ENCODE measurements around the gene MAP2K3.
A peak's percentile ranks its signal among the peaks of the same experiment; 100 is the strongest.
"Not testable (repeated sequence)": the region's sequence is repeated elsewhere in the genome, so short reads cannot be mapped to it uniquely, and the experiment has no call there.

MAP2K3 gene

GRCh38 chr17:21314701-21315111 lies 30.2 kb downstream of the MAP2K3 start:
- not testable (repeated sequence) for H2AK5ac ChIP-seq (ENCODE audit: low read depth, low read length); H2BK12ac ChIP-seq (ENCODE audit: low read length); H3K79me1 ChIP-seq (ENCODE audit: low read depth, low read length); H3K14ac ChIP-seq (ENCODE audit: low read length); H2BK15ac ChIP-seq (ENCODE audit: low read length); H3K9ac ChIP-seq (ENCODE audit: low read depth, low read length, poor library complexity); H2BK5ac ChIP-seq (ENCODE audit: low read length); DNase-seq (ENCODE audit: low spot score); H3K27me3 ChIP-seq (ENCODE audit: control insufficient read depth in 3 of 3, insufficient read depth in 3 of 3, low read depth in 1 of 3, low read length in 3 of 3); H3K27ac ChIP-seq (replicated peaks; ENCODE audit: low read length); H3K9me3 ChIP-seq (replicated peaks in 1 of 2; ENCODE audit: control insufficient read depth in 2 of 2, insufficient read depth in 1 of 2, low read depth in 1 of 2, low read length in 2 of 2); H3K18ac ChIP-seq (ENCODE audit: low read length); H3K4me2 ChIP-seq (ENCODE audit: insufficient read depth, low read length, poor library complexity, severe bottlenecking); H3K4ac ChIP-seq (ENCODE audit: low read length); H3K4me1 ChIP-seq (ENCODE audit: control insufficient read depth in 2 of 2, insufficient read depth in 1 of 2, low read depth in 1 of 2, low read length in 2 of 2); H4K91ac ChIP-seq (ENCODE audit: low read depth, low read length, poor library complexity); H3K36me3 ChIP-seq (replicated peaks in 1 of 2; ENCODE audit: control insufficient read depth in 2 of 2, insufficient read depth in 2 of 2, low read length in 2 of 2); H4K8ac ChIP-seq (ENCODE audit: low read depth, low read length); H3K23ac ChIP-seq (ENCODE audit: low read depth, low read length, poor library complexity); H2AFZ ChIP-seq (ENCODE audit: low read length); H3K4me3 ChIP-seq (ENCODE audit: low read length in 2 of 2); H2BK120ac ChIP-seq (ENCODE audit: low read depth, low read length)
- WGBS, 2 donors (ENCODE audit: extremely low coverage in 2 of 2, insufficient read length in 2 of 2, insufficient replicate concordance in 1 of 2), result no CpG with 5 or more reads among the region's 7 CpGs

GRCh38 chr17:21315246-21316000 lies 30.9 kb downstream of the MAP2K3 start:
- not testable (repeated sequence) for H3K9me3 ChIP-seq (replicated peaks in 1 of 2; ENCODE audit: control insufficient read depth in 2 of 2, insufficient read depth in 1 of 2, low read depth in 1 of 2, low read length in 2 of 2); DNase-seq (ENCODE audit: low spot score); H2BK12ac ChIP-seq (ENCODE audit: low read length); H3K79me1 ChIP-seq (ENCODE audit: low read depth, low read length); H3K4me1 ChIP-seq (ENCODE audit: control insufficient read depth in 2 of 2, insufficient read depth in 1 of 2, low read depth in 1 of 2, low read length in 2 of 2); H4K8ac ChIP-seq (ENCODE audit: low read depth, low read length); H2BK15ac ChIP-seq (ENCODE audit: low read length); H3K14ac ChIP-seq (ENCODE audit: low read length); H4K91ac ChIP-seq (ENCODE audit: low read depth, low read length, poor library complexity); H2BK5ac ChIP-seq (ENCODE audit: low read length); H3K27ac ChIP-seq (replicated peaks; ENCODE audit: low read length); H3K4me2 ChIP-seq (ENCODE audit: insufficient read depth, low read length, poor library complexity, severe bottlenecking); H3K27me3 ChIP-seq (ENCODE audit: control insufficient read depth in 3 of 3, insufficient read depth in 3 of 3, low read depth in 1 of 3, low read length in 3 of 3); H2BK120ac ChIP-seq (ENCODE audit: low read depth, low read length); H3K23ac ChIP-seq (ENCODE audit: low read depth, low read length, poor library complexity); H3K18ac ChIP-seq (ENCODE audit: low read length); H3K9ac ChIP-seq (ENCODE audit: low read depth, low read length, poor library complexity); H2AK5ac ChIP-seq (ENCODE audit: low read depth, low read length); H2AFZ ChIP-seq (ENCODE audit: low read length); H3K4ac ChIP-seq (ENCODE audit: low read length); H3K36me3 ChIP-seq (replicated peaks in 1 of 2; ENCODE audit: control insufficient read depth in 2 of 2, insufficient read depth in 2 of 2, low read length in 2 of 2)
- WGBS, 2 donors (ENCODE audit: extremely low coverage in 2 of 2, insufficient read length in 2 of 2, insufficient replicate concordance in 1 of 2), result no CpG with 5 or more reads among the region's 16 CpGs
- H3K4me3 ChIP-seq (ENCODE audit: low read length in 2 of 2), result peak overlapping the region in 1 of 2 donors; percentile 66

- not testable (repeated sequence) for H2BK12ac ChIP-seq (ENCODE audit: low read length); H3K4ac ChIP-seq (ENCODE audit: low read length); H2AK5ac ChIP-seq (ENCODE audit: low read depth, low read length); H2BK15ac ChIP-seq (ENCODE audit: low read length); H3K9me3 ChIP-seq (replicated peaks in 1 of 2; ENCODE audit: control insufficient read depth in 2 of 2, insufficient read depth in 1 of 2, low read depth in 1 of 2, low read length in 2 of 2); H3K18ac ChIP-seq (ENCODE audit: low read length); H3K4me1 ChIP-seq (ENCODE audit: control insufficient read depth in 2 of 2, insufficient read depth in 1 of 2, low read depth in 1 of 2, low read length in 2 of 2); H4K8ac ChIP-seq (ENCODE audit: low read depth, low read length); H2BK120ac ChIP-seq (ENCODE audit: low read depth, low read length); H4K91ac ChIP-seq (ENCODE audit: low read depth, low read length, poor library complexity); H3K9ac ChIP-seq (ENCODE audit: low read depth, low read length, poor library complexity); H2BK5ac ChIP-seq (ENCODE audit: low read length); H3K14ac ChIP-seq (ENCODE audit: low read length); H3K27me3 ChIP-seq (ENCODE audit: control insufficient read depth in 3 of 3, insufficient read depth in 3 of 3, low read depth in 1 of 3, low read length in 3 of 3); H3K23ac ChIP-seq (ENCODE audit: low read depth, low read length, poor library complexity); H3K79me1 ChIP-seq (ENCODE audit: low read depth, low read length); DNase-seq (ENCODE audit: low spot score); H3K36me3 ChIP-seq (replicated peaks in 1 of 2; ENCODE audit: control insufficient read depth in 2 of 2, insufficient read depth in 2 of 2, low read length in 2 of 2); H3K27ac ChIP-seq (replicated peaks; ENCODE audit: low read length)
- no CpG with 5 or more reads among the region's 39 CpGs for WGBS, 2 donors (ENCODE audit: extremely low coverage in 2 of 2, insufficient read length in 2 of 2, insufficient replicate concordance in 1 of 2)
- Histone ChIP-seq H3K4me3 (ENCODE audit: low read length in 2 of 2) (peak overlapping the region in 1 of 2 donors; percentile 36), H3K4me2 (ENCODE audit: insufficient read depth, low read length, poor library complexity, severe bottlenecking) (peak overlapping the region; percentile 32), H2AFZ (ENCODE audit: low read length) (peak overlapping the region; percentile 80)
Observed at GRCh38 chr17:21316212-21316886, 31.8 kb downstream of the MAP2K3 start.

- H3K79me1 ChIP-seq (ENCODE audit: low read depth, low read length); H3K9me3 ChIP-seq (replicated peaks in 1 of 2; ENCODE audit: control insufficient read depth in 2 of 2, insufficient read depth in 1 of 2, low read depth in 1 of 2, low read length in 2 of 2); H2BK5ac ChIP-seq (ENCODE audit: low read length); H3K27ac ChIP-seq (replicated peaks; ENCODE audit: low read length); H3K14ac ChIP-seq (ENCODE audit: low read length); H3K36me3 ChIP-seq (replicated peaks in 1 of 2; ENCODE audit: control insufficient read depth in 2 of 2, insufficient read depth in 2 of 2, low read length in 2 of 2); H4K8ac ChIP-seq (ENCODE audit: low read depth, low read length); H4K91ac ChIP-seq (ENCODE audit: low read depth, low read length, poor library complexity); H3K23ac ChIP-seq (ENCODE audit: low read depth, low read length, poor library complexity); H2BK15ac ChIP-seq (ENCODE audit: low read length); H3K4me1 ChIP-seq (ENCODE audit: control insufficient read depth in 2 of 2, insufficient read depth in 1 of 2, low read depth in 1 of 2, low read length in 2 of 2); H2BK12ac ChIP-seq (ENCODE audit: low read length); H3K9ac ChIP-seq (ENCODE audit: low read depth, low read length, poor library complexity); H2BK120ac ChIP-seq (ENCODE audit: low read depth, low read length); H3K27me3 ChIP-seq (ENCODE audit: control insufficient read depth in 3 of 3, insufficient read depth in 3 of 3, low read depth in 1 of 3, low read length in 3 of 3); H2AK5ac ChIP-seq (ENCODE audit: low read depth, low read length); H3K18ac ChIP-seq (ENCODE audit: low read length); H3K4ac ChIP-seq (ENCODE audit: low read length): not testable (repeated sequence)
- DNase-seq (ENCODE audit: low spot score), result peak; percentile 39
- peak overlapping the region; percentile 32 for H3K4me2 ChIP-seq (ENCODE audit: insufficient read depth, low read length, poor library complexity, severe bottlenecking)
- WGBS, 2 donors (ENCODE audit: extremely low coverage in 2 of 2, insufficient read length in 2 of 2, insufficient replicate concordance in 1 of 2), result no CpG with 5 or more reads among the region's 37 CpGs
- peak overlapping the region; percentile 80 for H2AFZ ChIP-seq (ENCODE audit: low read length)
- peak overlapping the region in 1 of 2 donors; percentile 36 for H3K4me3 ChIP-seq (ENCODE audit: low read length in 2 of 2)
Observed at GRCh38 chr17:21316887-21317500, 32.5 kb downstream of the MAP2K3 start.

Measured in neuronal stem cell (in vitro differentiated cells).